SK-N-SH (cell line): ENCODE data around the gene ST6GALNAC3.

Experiments used
- CTCF ChIP-seq: fragments of 200-600 bp; sonication (generic); IDR thresholded peaks from 2 replicates; pipeline ENCODE4 v1.6.1; 2017; ENCODE audit warnings: antibody characterized with exemption, mild to moderate bottlenecking, moderate library complexity
- FOXM1 ChIP-seq: IDR thresholded peaks from 2 replicates; pipeline ENCODE4 v1.4.0; 2012; ENCODE audit warnings: low read depth, mild to moderate bottlenecking
- NRF1 ChIP-seq: IDR thresholded peaks from 2 replicates; pipeline ENCODE4 v1.6.1; 2012; ENCODE audit warnings: low read depth, mild to moderate bottlenecking, low read length

DNA sequence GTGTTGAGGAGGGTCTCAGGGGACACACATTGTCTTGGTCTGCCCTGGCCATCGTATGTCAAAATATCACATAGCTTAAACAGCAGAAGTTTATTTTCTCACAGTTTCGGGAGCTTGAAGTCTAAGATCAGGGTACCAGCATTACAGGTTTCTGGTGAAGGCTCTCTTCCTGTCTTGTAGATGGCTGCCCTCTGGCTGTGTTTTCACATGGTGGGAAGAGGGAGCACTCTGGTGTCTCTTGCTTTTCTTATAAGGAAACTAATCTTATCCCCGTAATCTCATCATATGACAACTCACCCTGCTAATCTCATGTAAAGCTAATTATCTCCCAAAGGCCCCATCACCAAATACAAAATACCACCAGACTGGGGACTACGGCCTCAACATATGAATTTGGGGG, 545.8 kb downstream of the ST6GALNAC3 start:
- TF ChIP-seq FOXM1 (no peak), NRF1 (no peak), CTCF (no peak)
